Right atrium auricular region (tissue), 2 donors: ENCODE results near the gene DIAPH1. TPM values are rescaled to one million over a fixed set of nuclear protein-coding genes. Genes with fewer than 3 reads are reported as not detected.

Experiments used
- DNase-seq: peaks from one replicate; pipeline ENCODE4 v3.0.0-alpha.2; 2019; ENCODE audit warnings: low spot score
- H3K27ac ChIP-seq, 2 donors: fragments of 200-600 bp; sonication (generic); 1 replicate in 1 of 2; 2 replicates in 1 of 2; pipeline ENCODE4 v1.5.1; 2016 to 2019
- H3K27me3 ChIP-seq, 2 donors: fragments of 200-600 bp; sonication (generic); one replicate each; pipeline versions ENCODE4 v1.5.1 to v1.6.0; 2017 to 2019
- H3K36me3 ChIP-seq: fragments of 200-600 bp; sonication (generic); one replicate; pipeline ENCODE4 v1.5.1; 2016
- H3K4me1 ChIP-seq, 2 donors: fragments of 200-600 bp; sonication (generic); one replicate each; pipeline versions ENCODE4 v1.5.1 to v1.6.0; 2017 to 2019
- H3K4me3 ChIP-seq, 2 donors: fragments of 200-600 bp; sonication (generic); 1 replicate in 1 of 2; 2 replicates in 1 of 2; pipeline ENCODE4 v1.5.1; 2017 to 2019; ENCODE audit warnings: mild to moderate bottlenecking in 1 of 2, moderate library complexity in 1 of 2
- H3K9me3 ChIP-seq, 2 donors: fragments of 200-600 bp; sonication (generic); one replicate each; pipeline ENCODE4 v1.5.1; 2019
- CTCF ChIP-seq, 2 donors: fragments of 200-600 bp; sonication (generic); IDR thresholded peaks; one replicate each; pipeline ENCODE4 v1.5.1; 2019; ENCODE audit warnings: antibody characterized with exemption in 2 of 2
- total RNA-seq, 2 donors: library from RNA; depleted of rRNA; stranded (reverse); fragments of >200 nt; gene quantifications; one replicate each; pipeline ENCODE4 v1.1.0, GENCODE V29; 2016

Gene DIAPH1
- 10 to 100 TPM; 18.7 to 82.7 TPM for total RNA-seq

- H3K4me1 ChIP-seq, result peaks cover 0 to 31% of the 10 kb centered on the region in 2 donors
- peak within 1 kb of the TSS; percentile 87 to 90 for H3K4me3 ChIP-seq
- no peaks in the 10 kb centered on the region for H3K9me3 ChIP-seq
- H3K27me3 ChIP-seq, result no peaks in the 10 kb centered on the region
- peak; percentile 98 for DNase-seq
- TF ChIP-seq CTCF (IDR thresholded peaks at IDR 0.05), result peak; percentile 97 to 100
- H3K36me3 ChIP-seq, result peaks cover 37% of the 10 kb centered on the region
- peak within 1 kb of the TSS; percentile 95 to 97 for H3K27ac ChIP-seq
Observed at GRCh38 chr5:141618804-141619554, at the start of gene DIAPH1. Gene DIAPH1 (minus strand): TSS chr5:141619000. CDS start chr5:141618914, 86 bp downstream.

- TF ChIP-seq CTCF (IDR thresholded peaks at IDR 0.05), result no peak
- Histone ChIP-seq H3K27ac (no peak overlapping the region), H3K36me3 (peaks cover 5% of the 10 kb centered on the region), H3K4me1 (peaks cover 0 to 5% of the 10 kb centered on the region in 2 donors), H3K9me3 (no peaks in the 10 kb centered on the region), H3K4me3 (no peak overlapping the region), H3K27me3 (no peaks in the 10 kb centered on the region)
- no peak for DNase-seq
Observed at GRCh38 chr5:141665995-141666940, 47.5 kb upstream of the DIAPH1 start.

GRCh38 chr5:141664733-141665461 lies 46.1 kb upstream of the DIAPH1 start:
- Histone ChIP-seq H3K27ac (no peak overlapping the region), H3K4me3 (no peak overlapping the region), H3K27me3 (no peaks in the 10 kb centered on the region), H3K4me1 (peaks cover 0 to 5% of the 10 kb centered on the region in 2 donors), H3K9me3 (no peaks in the 10 kb centered on the region), H3K36me3 (peaks cover 5% of the 10 kb centered on the region)
- DNase-seq, result peak; percentile 73
- peak; percentile 85 to 91 for TF ChIP-seq CTCF (IDR thresholded peaks at IDR 0.05)

GRCh38 chr5:141663506-141663905 lies 44.7 kb upstream of the DIAPH1 start:
- Histone ChIP-seq H3K4me1 (peaks cover 0 to 5% of the 10 kb centered on the region in 2 donors), H3K9me3 (no peaks in the 10 kb centered on the region), H3K4me3 (no peak overlapping the region), H3K36me3 (peaks cover 5% of the 10 kb centered on the region), H3K27me3 (no peaks in the 10 kb centered on the region), H3K27ac (no peak overlapping the region)
- TF ChIP-seq CTCF (IDR thresholded peaks at IDR 0.05), result no peak
- no peak for DNase-seq

- Histone ChIP-seq H3K9me3 (no peaks in the 10 kb centered on the region), H3K4me1 (peaks cover 0 to 5% of the 10 kb centered on the region in 2 donors), H3K36me3 (peaks cover 12% of the 10 kb centered on the region), H3K27ac (no peak overlapping the region), H3K27me3 (no peaks in the 10 kb centered on the region), H3K4me3 (no peak overlapping the region)
- DNase-seq, result no peak
- no peak for TF ChIP-seq CTCF (IDR thresholded peaks at IDR 0.05)
Observed at GRCh38 chr5:141662028-141662427, 43.2 kb upstream of the DIAPH1 start.
